Spleen (tissue), 11 donors: ENCODE results near the gene RBMS3. TPM values are rescaled to one million over a fixed set of nuclear protein-coding genes. Genes with fewer than 3 reads are reported as not detected.

ENCODE experiments used
- DNase-seq: peaks from one replicate; pipeline ENCODE4 v3.0.0-alpha.2; 2020
- H3K27ac ChIP-seq, 8 donors: fragments of 200-600 bp; sonication (generic) in 7 of 8; 1 replicate in 4 of 8; 2 replicates in 4 of 8; pipeline versions ENCODE4 v1.5.0 to v1.8.0; 2016 to 2021; ENCODE audit warnings: inconsistent platforms in 4 of 8, mild to moderate bottlenecking in 4 of 8, moderate library complexity in 1 of 8
- H3K27me3 ChIP-seq, 7 donors: fragments of 200-600 bp; sonication (generic) in 6 of 7; replicated peaks in 1 of 7; 1 replicate in 4 of 7; 2 replicates in 3 of 7; pipeline versions ENCODE4 v1.5.0 to v1.8.0; 2016 to 2021; ENCODE audit warnings: inconsistent platforms in 3 of 7, mild to moderate bottlenecking in 1 of 7
- H3K36me3 ChIP-seq, 6 donors: fragments of 200-600 bp; sonication (generic) in 5 of 6; 1 replicate in 4 of 6; 2 replicates in 2 of 6; pipeline versions ENCODE4 v1.5.0 to v1.8.0; 2016 to 2021; ENCODE audit warnings: inconsistent platforms in 2 of 6
- H3K4me1 ChIP-seq, 6 donors: fragments of 200-600 bp; sonication (generic) in 5 of 6; 1 replicate in 3 of 6; 2 replicates in 3 of 6; pipeline versions ENCODE4 v1.5.0 to v1.8.0; 2016 to 2021; ENCODE audit warnings: inconsistent platforms in 3 of 6
- H3K4me3 ChIP-seq, 8 donors: fragments of 200-600 bp; sonication (generic) in 7 of 8; 1 replicate in 4 of 8; 2 replicates in 4 of 8; pipeline versions ENCODE4 v1.5.0 to v1.8.0; 2016 to 2021; ENCODE audit warnings: inconsistent platforms in 4 of 8, mild to moderate bottlenecking in 4 of 8, moderate library complexity in 2 of 8
- H3K9me3 ChIP-seq, 8 donors: fragments of 200-600 bp; sonication (generic) in 7 of 8; 1 replicate in 4 of 8; 2 replicates in 4 of 8; pipeline versions ENCODE4 v1.5.0 to v1.8.0; 2016 to 2021; ENCODE audit warnings: inconsistent platforms in 4 of 8
- CTCF ChIP-seq, 11 experiments: fragments of 200-600 bp in 7 of 11; fragments of 450-650 bp in 4 of 11; sonication (generic) in 4 of 11; IDR thresholded peaks in 8 of 11; conservative IDR thresholded peaks in 3 of 11; 1 replicate in 7 of 11; 2 replicates in 4 of 11; pipeline versions ENCODE4 v1.4.0 to v1.8.0; 2016 to 2021; ENCODE audit warnings: antibody characterized with exemption in 11 of 11, inconsistent platforms in 4 of 11, mild to moderate bottlenecking in 1 of 11
- POLR2A ChIP-seq, 3 donors: fragments of 450-650 bp; IDR thresholded peaks; one replicate each; pipeline ENCODE4 v1.5.1; 2017; ENCODE audit warnings: antibody characterized with exemption in 3 of 3, mild to moderate bottlenecking in 1 of 3
- POLR2AphosphoS5 ChIP-seq, 3 donors: sonication (generic); formaldehyde crosslinking; IDR thresholded peaks; one replicate each; pipeline ENCODE4 v1.5.1; 2017; ENCODE audit warnings: antibody characterized with exemption in 3 of 3
- WGBS, 5 donors: extraction: QIAGEN DNeasy Blood & Tissue Kit in 3 of 5; methylation state at CpG; one replicate each; pipeline versions ENCODE4 v1.1.5 to v1.1.7; 2013 to 2018; 5-methylcytosine and 5-hydroxymethylcytosine counted together
- intact Hi-C: fragments of 100-400 bp; cut with DNase I; formaldehyde crosslinking; loops from one replicate; pipeline ENCODE4 v1.15.0; 2023; ENCODE audit warnings: low total_unique reads
- polyA plus RNA-seq, 3 donors: library from polyadenylated mRNA; stranded (reverse); fragments of 200-250 nt; gene quantifications; one replicate each; pipeline ENCODE4 v1.2.1, GENCODE V29; 2013
- total RNA-seq, 7 donors: library from RNA; depleted of rRNA in 3 of 7; stranded (reverse); fragments of >200 nt in 3 of 7; fragmentation: NEBNext Ultra II Directional in 4 of 7; extraction: Animal tissue kit (Norgen Biotek cat#: 25700) in 4 of 7; gene quantifications; one replicate each; pipeline versions ENCODE4 v1.1.0 to v1.2.1, GENCODE V29; 2016 to 2021
- donor health status: healthy with polysubstance abuse.
- donor health status: DM: no; HTN: no; CAD: no; lungs with moderate emphysema.
- donor health status: DM: no; HTN: no; CAD: no.
- donor health status: Bipolar disorder and iron deficiency.
- donor health status: healthy.
- donor health status: DM: no; HTN: no; CAD: no.
- donor health status: DM: yes; HTN: yes; CAD: no.

The RBMS3 gene
- total and polyA plus RNA-seq, 10 donors, result 2.6 to 81.9 (median 52.5) TPM

- Histone ChIP-seq H3K36me3 (no peaks in the 10 kb centered on the region), H3K4me3 (no peak overlapping the region), H3K9me3 (no peaks in the 10 kb centered on the region), H3K27ac (no peak overlapping the region), H3K27me3 (no peaks in the 10 kb centered on the region), H3K4me1 (no peaks in the 10 kb centered on the region)
- 91 to 95% (median 92%) methylated on average over 1 of the region's 1 CpG for WGBS, 5 donors
- TF ChIP-seq POLR2A (IDR thresholded peaks at IDR 0.05), result no peak
- no peak for TF ChIP-seq CTCF (IDR thresholded peaks at IDR 0.05 in 8 of 11, conservative IDR thresholded peaks at IDR 0.05 in 3 of 11)
- TF ChIP-seq POLR2AphosphoS5 (IDR thresholded peaks at IDR 0.05), result no peak
- no peak for DNase-seq
- intact Hi-C loops, result no loop called here
Measured at GRCh38 chr3:29903600-29903999, 622.7 kb downstream of the RBMS3 start.

DNA sequence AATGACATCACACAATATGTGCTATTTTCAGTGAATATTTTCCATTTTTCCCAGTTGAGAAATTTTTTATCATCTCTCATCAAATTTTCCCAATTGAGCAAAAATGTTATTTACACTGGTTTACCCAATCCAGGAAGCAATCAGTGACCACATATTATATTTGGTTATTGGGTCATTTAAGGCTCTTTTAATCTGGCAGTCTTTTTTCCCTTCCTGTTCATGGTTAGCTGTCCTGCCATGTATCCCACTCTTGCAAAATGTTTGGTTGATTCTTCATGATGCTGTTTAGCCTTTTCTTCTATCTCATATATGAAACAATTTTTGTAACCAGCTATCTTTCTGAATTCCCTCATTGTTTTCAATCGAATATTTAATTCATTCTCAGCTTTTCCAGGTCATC is 626.0 kb downstream of the RBMS3 start:
- no peaks in the 10 kb centered on the region for H3K36me3 ChIP-seq
- 73 to 89% (median 86%) methylated on average over 1 of the region's 1 CpG for WGBS, 5 donors
- intact Hi-C loops, result no loop called here

DNA sequence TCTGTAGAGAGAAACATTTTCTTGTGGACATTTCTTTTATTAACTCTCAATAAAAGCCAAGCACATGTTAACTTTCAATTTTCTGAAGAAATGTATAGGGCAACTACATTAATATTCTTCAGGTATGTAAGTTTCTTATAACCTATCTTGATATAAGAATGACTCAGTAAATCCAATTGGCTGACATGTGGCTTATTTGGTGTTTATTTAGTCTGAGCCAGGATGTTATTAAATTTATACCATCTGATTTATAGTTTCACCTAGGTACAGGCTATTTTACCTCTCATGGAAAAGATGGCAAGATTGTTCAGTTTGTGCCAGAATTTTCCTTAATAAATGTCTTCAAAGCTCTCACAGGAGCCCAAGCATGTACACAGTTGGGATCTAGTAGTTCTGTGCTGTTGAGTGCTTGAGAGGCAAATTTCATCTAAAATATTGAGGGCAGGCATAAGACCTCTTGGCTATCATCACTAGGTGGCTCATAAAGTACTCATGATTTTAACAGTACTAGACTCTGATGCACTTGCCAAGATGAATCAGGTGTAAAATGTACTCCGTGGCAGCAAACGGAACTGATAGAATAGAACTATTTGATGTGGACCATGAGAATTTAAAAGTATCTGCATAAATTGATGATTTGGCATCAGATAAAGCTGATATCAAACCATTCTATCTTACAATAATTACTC is 631.9 kb downstream of the RBMS3 start:
- Histone ChIP-seq H3K27me3 (no peaks in the 10 kb centered on the region), H3K4me3 (no peak overlapping the region), H3K4me1 (no peaks in the 10 kb centered on the region), H3K27ac (no peak overlapping the region), H3K9me3 (no peaks in the 10 kb centered on the region), H3K36me3 (no peaks in the 10 kb centered on the region)
- WGBS, 5 donors, result 86 to 100% (median 93%) methylated on average over 2 of the region's 2 CpGs
- DNase-seq, result no peak
- TF ChIP-seq CTCF (IDR thresholded peaks at IDR 0.05 in 8 of 11, conservative IDR thresholded peaks at IDR 0.05 in 3 of 11), result no peak
- no peak for TF ChIP-seq POLR2AphosphoS5 (IDR thresholded peaks at IDR 0.05)
- no peak for TF ChIP-seq POLR2A (IDR thresholded peaks at IDR 0.05)
- intact Hi-C loops, result no loop called here

More for the DNA sequence above, 626.0 kb downstream of the RBMS3 start:
- TF ChIP-seq POLR2A (IDR thresholded peaks at IDR 0.05) (no peak), CTCF (IDR thresholded peaks at IDR 0.05 in 8 of 11, conservative IDR thresholded peaks at IDR 0.05 in 3 of 11) (no peak), POLR2AphosphoS5 (IDR thresholded peaks at IDR 0.05) (no peak)
- Histone ChIP-seq H3K4me3 (no peak overlapping the region), H3K27ac (peak overlapping the region in 1 of 8 donors; percentile 7), H3K9me3 (no peaks in the 10 kb centered on the region), H3K27me3 (no peaks in the 10 kb centered on the region), H3K4me1 (no peaks in the 10 kb centered on the region)
- DNase-seq, result no peak

DNA sequence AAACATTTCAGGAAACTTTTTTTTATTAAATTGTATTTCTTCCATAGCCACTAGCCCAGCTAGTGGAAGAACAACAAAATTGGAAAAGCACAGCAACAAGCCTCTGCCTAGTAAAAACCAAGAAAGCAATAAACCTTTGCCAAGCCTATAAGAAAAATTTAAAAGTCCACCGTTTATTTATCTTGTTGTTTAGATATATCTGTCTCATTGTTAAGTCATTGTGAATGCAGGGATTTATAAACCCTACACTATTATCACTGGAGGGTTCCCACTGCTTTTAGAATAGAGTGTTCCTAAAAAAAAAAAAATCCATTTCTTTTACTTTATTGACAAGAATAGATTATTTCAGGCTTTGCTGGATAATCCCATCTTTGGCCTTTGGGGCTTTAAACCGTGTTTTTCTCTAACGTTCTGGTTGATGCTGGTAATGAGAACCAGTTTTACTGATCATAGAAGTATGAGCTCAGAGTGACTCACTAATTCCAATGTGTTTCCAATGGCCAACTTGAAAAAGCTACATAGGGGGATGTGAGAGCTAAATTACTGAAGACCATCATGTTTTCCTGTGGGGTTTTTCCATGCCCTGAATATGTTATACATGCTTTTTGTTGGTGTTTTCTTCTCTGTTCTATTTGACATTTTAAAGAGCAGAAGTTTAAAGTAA is 634.1 kb downstream of the RBMS3 start:
- Histone ChIP-seq H3K36me3 (no peaks in the 10 kb centered on the region), H3K4me1 (no peaks in the 10 kb centered on the region), H3K27ac (no peak overlapping the region), H3K9me3 (no peaks in the 10 kb centered on the region), H3K27me3 (no peaks in the 10 kb centered on the region), H3K4me3 (no peak overlapping the region)
- intact Hi-C loops, result no loop called here
- 77 to 91% (median 88%) methylated on average over 3 of the region's 3 CpGs for WGBS, 5 donors
- no peak for DNase-seq
- TF ChIP-seq POLR2A (IDR thresholded peaks at IDR 0.05) (no peak), CTCF (IDR thresholded peaks at IDR 0.05 in 8 of 11, conservative IDR thresholded peaks at IDR 0.05 in 3 of 11) (no peak), POLR2AphosphoS5 (IDR thresholded peaks at IDR 0.05) (no peak)
